Neural cell (in vitro differentiated cells): ENCODE measurements around the gene ABCA2. TPM values are rescaled to one million over a fixed set of nuclear protein-coding genes. Genes with fewer than 3 reads are reported as not detected.

ENCODE experiments used
- H2AFZ ChIP-seq: fragments of 200-600, 300-800 bp; sonication (generic), shearing (Covaris generic); 2 replicates; pipeline ENCODE4 v1.6.0; 2014; ENCODE audit warnings: low read depth, mild to moderate bottlenecking, antibody characterized with exemption, low read length, moderate library complexity
- H3F3A ChIP-seq: fragments of 200-600 bp; shearing (Covaris generic); 2 replicates; pipeline ENCODE4 v1.6.1; 2016; ENCODE audit warnings: mild to moderate bottlenecking, moderate library complexity, mixed read lengths, antibody characterized with exemption, low read length; ENCODE audit not compliant: insufficient read depth, poor library complexity, severe bottlenecking
- H3K27ac ChIP-seq: fragments of 200-600, 300-800 bp; sonication (generic), shearing (Covaris generic); 2 replicates; pipeline ENCODE4 v1.5.1; 2014; ENCODE audit warnings: mild to moderate bottlenecking, low read length, moderate library complexity
- H3K27me3 ChIP-seq: fragments of 300-800, 200-600 bp; sonication (generic), shearing (Covaris generic); 2 replicates; pipeline ENCODE4 v1.6.0; 2014; ENCODE audit warnings: mild to moderate bottlenecking, low read depth, low read length, moderate library complexity; ENCODE audit not compliant: insufficient read depth
- H3K36me3 ChIP-seq: fragments of 300-800, 200-600 bp; sonication (generic), shearing (Covaris generic); 2 replicates; pipeline ENCODE4 v1.5.1; 2014; ENCODE audit warnings: mild to moderate bottlenecking, antibody characterized with exemption, low read length, moderate library complexity; ENCODE audit not compliant: insufficient read depth
- H3K4me2 ChIP-seq: fragments of 300-800, 200-600 bp; sonication (generic), shearing (Covaris generic); 2 replicates; pipeline ENCODE4 v1.6.0; 2014; ENCODE audit warnings: mild to moderate bottlenecking, low read length
- H3K4me3 ChIP-seq: fragments of 300-800, 200-600 bp; sonication (generic), shearing (Covaris generic); 2 replicates; pipeline ENCODE4 v1.5.1; 2014; ENCODE audit warnings: mild to moderate bottlenecking, low read length, moderate library complexity
- H3K79me2 ChIP-seq: fragments of 200-600 bp; shearing (Covaris generic); replicated peaks from 2 replicates; pipeline ENCODE4 v1.6.0; 2014; ENCODE audit warnings: mild to moderate bottlenecking, low read length, moderate library complexity; ENCODE audit not compliant: insufficient read depth
- H3K9ac ChIP-seq: fragments of 300-800, 200-600 bp; sonication (generic), shearing (Covaris generic); 2 replicates; pipeline ENCODE4 v1.6.1; 2016; ENCODE audit warnings: mild to moderate bottlenecking, low read length, mixed read lengths
- H3K9me2 ChIP-seq: fragments of 200-600 bp; shearing (Covaris generic); 2 replicates; pipeline ENCODE4 v1.6.1; 2016; ENCODE audit warnings: mild to moderate bottlenecking, low read length, mixed read lengths; ENCODE audit not compliant: insufficient read depth
- H3K9me3 ChIP-seq: fragments of 200-600, 300-800 bp; sonication (generic), shearing (Covaris generic); 2 replicates; pipeline ENCODE4 v1.6.1; 2016; ENCODE audit warnings: mild to moderate bottlenecking, mixed run types, low read length, moderate library complexity, mixed read lengths
- H4K20me1 ChIP-seq: fragments of 200-600 bp; shearing (Covaris generic); 2 replicates; pipeline ENCODE4 v1.6.1; 2016; ENCODE audit warnings: mild to moderate bottlenecking, mixed run types; ENCODE audit not compliant: insufficient read depth
- EP300 ChIP-seq: fragments of 450-650 bp; conservative IDR thresholded peaks from 2 replicates; pipeline ENCODE4 v1.6.1; 2014; ENCODE audit warnings: antibody characterized with exemption, mild to moderate bottlenecking, moderate library complexity; ENCODE audit not compliant: poor library complexity, severe bottlenecking
- EZH2 ChIP-seq: fragments of 200-600, 300-800 bp; shearing (Covaris generic), sonication (generic); IDR thresholded peaks from 2 replicates; pipeline ENCODE4 v1.6.1; 2014; ENCODE audit warnings: antibody characterized with exemption, low read length, borderline replicate concordance, mild to moderate bottlenecking; ENCODE audit not compliant: insufficient read depth, poor library complexity, severe bottlenecking
- MXI1 ChIP-seq: fragments of 450-650 bp; conservative IDR thresholded peaks from 2 replicates; pipeline ENCODE4 v1.6.1; 2014; ENCODE audit warnings: antibody characterized with exemption, mild to moderate bottlenecking; ENCODE audit not compliant: poor library complexity, severe bottlenecking
- POLR2AphosphoS5 ChIP-seq: IDR thresholded peaks from 2 replicates; pipeline ENCODE4 v1.6.1; 2012
- RAD21 ChIP-seq: fragments of 450-650 bp; conservative IDR thresholded peaks from 2 replicates; pipeline ENCODE4 v1.6.1; 2014; ENCODE audit warnings: antibody characterized with exemption, mild to moderate bottlenecking, moderate library complexity
- SMC3 ChIP-seq: fragments of 450-650 bp; conservative IDR thresholded peaks from 2 replicates; pipeline ENCODE4 v1.6.1; 2014; ENCODE audit warnings: antibody characterized with exemption, mild to moderate bottlenecking, moderate library complexity; ENCODE audit not compliant: poor library complexity
- TAF1 ChIP-seq: IDR thresholded peaks from 2 replicates; pipeline ENCODE4 v1.6.1; 2012; ENCODE audit warnings: low read depth
- polyA plus RNA-seq: library from polyadenylated mRNA; depleted of rRNA; stranded (reverse); fragments of >200 nt; gene quantifications from 2 replicates; pipeline ENCODE4 v1.2.3, GENCODE V29; 2014
- TF ChIP-seq, protein P1 (sequence below): IDR thresholded peaks from 2 replicates; pipeline ENCODE4 v1.6.1; 2012; ENCODE audit warnings: borderline replicate concordance
- TF ChIP-seq, protein P2 (sequence below): fragments of 450-650 bp; IDR thresholded peaks from 2 replicates; pipeline ENCODE4 v1.5.1; 2014; ENCODE audit warnings: antibody characterized with exemption, mild to moderate bottlenecking, moderate library complexity; ENCODE audit not compliant: poor library complexity, severe bottlenecking

ABCA2 gene
- polyA plus RNA-seq, 1 donor from 2014 or later: 30.6 TPM

DNA sequence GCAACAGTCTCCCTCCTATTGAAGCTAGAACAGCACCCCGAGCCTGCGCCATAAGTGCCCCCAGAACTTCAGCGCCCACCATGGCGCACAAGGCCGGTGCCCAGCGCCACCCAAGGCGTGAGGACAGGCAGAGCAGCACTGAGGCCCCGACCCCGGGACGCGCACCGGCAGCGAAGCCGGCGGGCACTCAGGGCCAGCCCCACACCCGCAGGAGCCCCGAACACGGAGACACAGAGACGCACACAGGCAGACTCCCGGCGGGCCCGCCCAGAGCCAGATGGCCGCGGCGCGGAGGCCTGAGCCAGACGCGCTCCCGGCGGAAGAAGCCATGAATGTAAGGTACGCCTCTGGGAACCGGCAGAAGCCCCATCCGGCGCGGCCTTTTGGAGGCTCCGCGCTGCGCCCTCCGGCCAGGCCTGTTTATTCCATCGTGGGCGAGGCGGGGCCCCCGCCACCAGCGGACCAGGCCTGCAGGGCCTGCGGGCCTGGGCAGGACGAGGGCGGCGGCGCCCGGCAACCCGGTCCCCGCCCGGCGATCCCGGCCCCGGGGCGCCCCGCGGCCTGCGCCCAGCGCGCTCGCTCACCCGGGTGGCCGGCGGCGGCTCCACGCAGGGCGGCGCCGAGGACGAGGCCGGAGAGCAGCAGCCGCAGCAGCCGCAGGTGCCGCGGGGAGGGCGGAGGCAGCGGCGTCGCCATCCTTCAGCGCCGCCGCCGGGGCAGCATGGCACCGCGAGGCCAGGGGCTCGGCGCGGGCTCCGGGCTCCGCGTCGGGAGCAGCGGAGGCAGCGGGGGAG, 17.5 kb upstream of the ABCA2 start:
- peak overlapping the region; percentile 93 for H3K9ac ChIP-seq
- H2AFZ ChIP-seq: peak overlapping the region; percentile 92

DNA sequence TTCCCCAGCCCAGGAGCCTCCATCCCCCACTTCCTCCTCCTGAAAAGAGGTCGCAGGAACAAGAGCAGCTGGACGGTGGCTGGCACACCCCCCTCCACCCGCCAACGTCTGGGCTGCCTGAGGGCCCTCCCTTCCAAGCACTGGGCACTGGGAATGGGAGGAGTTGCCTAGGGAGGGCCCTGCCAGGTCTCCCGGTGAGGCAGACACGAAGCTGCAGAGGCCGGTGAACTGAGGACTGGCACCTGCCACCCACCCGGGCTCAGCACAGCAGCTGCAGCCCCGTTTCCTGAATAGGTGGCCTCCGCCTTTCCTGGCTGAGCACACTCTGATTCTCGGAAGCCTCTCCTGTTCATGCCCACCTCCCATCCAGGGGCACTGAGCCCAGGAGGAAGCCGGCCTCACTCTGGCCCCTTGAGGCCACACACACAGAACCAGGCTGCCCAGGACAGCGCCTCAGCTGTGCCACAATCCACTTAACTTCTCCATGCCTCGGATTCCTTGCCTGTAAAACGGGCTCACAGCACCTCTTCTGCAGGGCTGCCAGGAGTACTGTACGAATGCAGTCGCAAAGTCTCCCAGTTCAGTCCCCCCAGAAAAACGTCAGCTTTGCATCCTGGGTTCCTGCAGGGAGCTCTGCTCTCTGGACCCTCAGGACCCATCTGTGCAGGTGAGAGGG, 16.6 kb upstream of the ABCA2 start:
- H3K4me2 ChIP-seq: peak overlapping the region; percentile 94
- H3K9me3 ChIP-seq: no peaks in the 10 kb centered on the region
- H3K79me2 ChIP-seq: peaks cover 20% of the 10 kb centered on the region
- TF ChIP-seq EP300 (no peak), SMC3 (no peak), RAD21 (no peak), MXI1 (no peak), EZH2 (no peak), POLR2AphosphoS5 (no peak), TAF1 (no peak)
- TF ChIP-seq, protein P1, sequence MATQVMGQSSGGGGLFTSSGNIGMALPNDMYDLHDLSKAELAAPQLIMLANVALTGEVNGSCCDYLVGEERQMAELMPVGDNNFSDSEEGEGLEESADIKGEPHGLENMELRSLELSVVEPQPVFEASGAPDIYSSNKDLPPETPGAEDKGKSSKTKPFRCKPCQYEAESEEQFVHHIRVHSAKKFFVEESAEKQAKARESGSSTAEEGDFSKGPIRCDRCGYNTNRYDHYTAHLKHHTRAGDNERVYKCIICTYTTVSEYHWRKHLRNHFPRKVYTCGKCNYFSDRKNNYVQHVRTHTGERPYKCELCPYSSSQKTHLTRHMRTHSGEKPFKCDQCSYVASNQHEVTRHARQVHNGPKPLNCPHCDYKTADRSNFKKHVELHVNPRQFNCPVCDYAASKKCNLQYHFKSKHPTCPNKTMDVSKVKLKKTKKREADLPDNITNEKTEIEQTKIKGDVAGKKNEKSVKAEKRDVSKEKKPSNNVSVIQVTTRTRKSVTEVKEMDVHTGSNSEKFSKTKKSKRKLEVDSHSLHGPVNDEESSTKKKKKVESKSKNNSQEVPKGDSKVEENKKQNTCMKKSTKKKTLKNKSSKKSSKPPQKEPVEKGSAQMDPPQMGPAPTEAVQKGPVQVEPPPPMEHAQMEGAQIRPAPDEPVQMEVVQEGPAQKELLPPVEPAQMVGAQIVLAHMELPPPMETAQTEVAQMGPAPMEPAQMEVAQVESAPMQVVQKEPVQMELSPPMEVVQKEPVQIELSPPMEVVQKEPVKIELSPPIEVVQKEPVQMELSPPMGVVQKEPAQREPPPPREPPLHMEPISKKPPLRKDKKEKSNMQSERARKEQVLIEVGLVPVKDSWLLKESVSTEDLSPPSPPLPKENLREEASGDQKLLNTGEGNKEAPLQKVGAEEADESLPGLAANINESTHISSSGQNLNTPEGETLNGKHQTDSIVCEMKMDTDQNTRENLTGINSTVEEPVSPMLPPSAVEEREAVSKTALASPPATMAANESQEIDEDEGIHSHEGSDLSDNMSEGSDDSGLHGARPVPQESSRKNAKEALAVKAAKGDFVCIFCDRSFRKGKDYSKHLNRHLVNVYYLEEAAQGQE: no peak
- TF ChIP-seq, protein P2, sequence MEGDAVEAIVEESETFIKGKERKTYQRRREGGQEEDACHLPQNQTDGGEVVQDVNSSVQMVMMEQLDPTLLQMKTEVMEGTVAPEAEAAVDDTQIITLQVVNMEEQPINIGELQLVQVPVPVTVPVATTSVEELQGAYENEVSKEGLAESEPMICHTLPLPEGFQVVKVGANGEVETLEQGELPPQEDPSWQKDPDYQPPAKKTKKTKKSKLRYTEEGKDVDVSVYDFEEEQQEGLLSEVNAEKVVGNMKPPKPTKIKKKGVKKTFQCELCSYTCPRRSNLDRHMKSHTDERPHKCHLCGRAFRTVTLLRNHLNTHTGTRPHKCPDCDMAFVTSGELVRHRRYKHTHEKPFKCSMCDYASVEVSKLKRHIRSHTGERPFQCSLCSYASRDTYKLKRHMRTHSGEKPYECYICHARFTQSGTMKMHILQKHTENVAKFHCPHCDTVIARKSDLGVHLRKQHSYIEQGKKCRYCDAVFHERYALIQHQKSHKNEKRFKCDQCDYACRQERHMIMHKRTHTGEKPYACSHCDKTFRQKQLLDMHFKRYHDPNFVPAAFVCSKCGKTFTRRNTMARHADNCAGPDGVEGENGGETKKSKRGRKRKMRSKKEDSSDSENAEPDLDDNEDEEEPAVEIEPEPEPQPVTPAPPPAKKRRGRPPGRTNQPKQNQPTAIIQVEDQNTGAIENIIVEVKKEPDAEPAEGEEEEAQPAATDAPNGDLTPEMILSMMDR: no peak
- no peaks in the 10 kb centered on the region for H3K9me2 ChIP-seq
- H3K9ac ChIP-seq: peak overlapping the region; percentile 93
- H2AFZ ChIP-seq: no peak overlapping the region
- H3K4me3 ChIP-seq: peak overlapping the region; percentile 98
- no peaks in the 10 kb centered on the region for H3F3A ChIP-seq
- no peaks in the 10 kb centered on the region for H3K36me3 ChIP-seq
- H4K20me1 ChIP-seq: peaks cover 13% of the 10 kb centered on the region
- peaks cover 21% of the 10 kb centered on the region for H3K27me3 ChIP-seq
- H3K27ac ChIP-seq: no peak overlapping the region

More for the DNA sequence above, 17.5 kb upstream of the ABCA2 start:
- Histone ChIP-seq H3K79me2 (peaks cover 20% of the 10 kb centered on the region), H3K27me3 (peaks cover 30% of the 10 kb centered on the region), H3K4me3 (peak overlapping the region; percentile 98), H3K4me2 (peak overlapping the region; percentile 94), H3K27ac (peak overlapping the region; percentile 93), H3K36me3 (no peaks in the 10 kb centered on the region), H3K9me2 (no peaks in the 10 kb centered on the region), H3K9me3 (no peaks in the 10 kb centered on the region), H4K20me1 (peaks cover 13% of the 10 kb centered on the region), H3F3A (no peaks in the 10 kb centered on the region)
- TF ChIP-seq, protein P2: no peak
- TF ChIP-seq SMC3 (no peak), EZH2 (no peak), EP300 (no peak)
- TF ChIP-seq, protein P1: no peak
